ENCODE data around the gene FBN2.
"Not testable (repeated sequence)": the region's sequence is repeated elsewhere in the genome, so short reads cannot be mapped to it uniquely, and the experiment has no call there.

FBN2 gene

DNA sequence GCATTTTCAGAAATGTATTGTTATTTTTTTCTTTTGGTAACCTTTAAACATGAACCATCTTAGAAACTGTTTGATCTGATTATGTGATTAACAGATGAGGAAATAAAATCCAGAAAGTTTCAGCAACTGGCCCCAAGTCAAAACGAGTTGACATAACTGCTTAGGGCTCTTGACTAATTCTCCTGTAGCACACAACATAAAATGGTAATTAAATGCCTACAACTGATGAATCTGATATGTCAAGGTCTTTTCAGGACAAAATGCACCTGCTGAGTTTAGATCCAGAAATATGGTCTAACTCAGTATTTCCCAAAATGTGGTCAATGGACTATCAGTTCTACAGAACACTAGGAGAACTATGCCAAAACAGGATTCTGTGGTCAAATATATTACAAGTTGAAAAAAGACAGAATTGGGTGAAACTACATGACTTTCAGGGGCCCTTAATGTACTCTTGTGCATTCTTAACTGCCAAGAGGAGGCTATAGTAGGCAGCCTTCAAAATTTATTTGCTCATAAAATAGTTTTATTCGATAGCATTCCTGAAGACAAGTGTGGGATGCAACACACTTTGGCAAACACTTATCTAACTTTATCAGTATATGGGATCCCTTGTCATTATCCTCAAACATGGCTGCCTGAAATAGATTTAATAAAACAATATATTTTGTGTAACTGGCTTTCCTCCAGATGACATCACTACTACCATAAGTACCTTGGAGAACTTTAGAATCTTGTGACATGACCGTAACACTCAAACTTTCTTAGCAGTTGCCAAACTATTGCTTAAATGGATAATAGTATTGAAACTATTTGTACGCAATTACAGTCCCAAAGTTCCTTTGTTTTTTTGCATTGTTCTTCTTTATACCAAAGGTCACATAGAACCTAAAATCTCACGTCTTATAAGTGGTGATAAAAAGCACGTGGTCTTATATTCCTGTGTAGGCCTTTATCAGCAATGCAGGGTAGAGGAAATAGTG, 59.4 kb downstream of the FBN2 start:
- H3K9me3 Mint-ChIP-seq, result no peaks in the 10 kb centered on the region

DNA sequence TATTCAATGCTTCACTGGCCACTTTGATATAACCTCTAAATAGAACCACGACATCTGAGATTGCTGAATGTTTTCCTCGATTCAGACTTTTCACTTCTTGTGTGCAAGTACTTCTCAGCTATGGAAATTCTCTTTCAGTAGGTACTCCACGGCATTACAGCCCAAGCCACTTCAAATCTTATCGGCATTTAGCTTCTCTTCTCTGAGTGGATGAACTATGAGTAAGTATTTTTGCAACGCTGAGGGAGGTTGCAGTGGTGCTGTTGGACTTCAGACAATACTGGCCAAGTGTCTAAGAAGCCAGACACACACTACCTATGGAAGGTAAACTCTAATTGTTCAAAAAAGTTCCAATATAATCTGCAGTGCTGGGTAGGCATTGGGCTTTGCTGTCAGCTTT, 60.1 kb downstream of the FBN2 start:
- Mint-ChIP-seq H3K36me3 (ENCODE audit: low read depth) (no peaks in the 10 kb centered on the region), H3K4me1 (ENCODE audit: low read depth) (no peaks in the 10 kb centered on the region), H3K9me3 (peaks cover 3% of the 10 kb centered on the region), H3K4me3 (no peak overlapping the region), H3K27ac (no peak overlapping the region), H3K27me3 (no peaks in the 10 kb centered on the region)
- no peak for DNase-seq

More for the DNA sequence above, 59.4 kb downstream of the FBN2 start:
- H3K4me3 Mint-ChIP-seq, result no peak overlapping the region
- DNase-seq, result no peak
- H3K27ac Mint-ChIP-seq, result no peak overlapping the region
- no peaks in the 10 kb centered on the region for H3K36me3 Mint-ChIP-seq (ENCODE audit: low read depth)
- H3K4me1 Mint-ChIP-seq (ENCODE audit: low read depth), result no peaks in the 10 kb centered on the region
- H3K27me3 Mint-ChIP-seq, result no peaks in the 10 kb centered on the region

DNA sequence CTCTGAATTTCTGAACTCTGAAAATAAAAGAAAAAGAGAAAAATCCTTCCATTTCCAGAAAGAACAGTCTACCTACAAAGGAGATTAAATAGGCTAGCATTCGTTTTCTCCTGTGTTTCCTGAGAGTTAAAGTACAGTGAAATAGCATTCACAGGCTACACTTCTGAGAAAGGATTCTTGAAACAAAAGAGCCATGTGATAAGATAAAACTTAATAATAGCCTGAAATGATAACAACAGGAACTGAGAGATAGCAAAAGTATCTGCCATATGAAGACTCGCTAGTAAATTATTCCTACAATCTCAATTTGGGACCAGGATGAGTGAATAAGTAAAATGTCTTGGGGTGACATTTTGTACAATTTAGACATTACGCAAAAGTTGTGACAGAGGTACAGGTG, 62.4 kb downstream of the FBN2 start:
- peaks cover 3% of the 10 kb centered on the region for H3K9me3 Mint-ChIP-seq
- H3K36me3 Mint-ChIP-seq (ENCODE audit: low read depth), result no peaks in the 10 kb centered on the region
- H3K4me1 Mint-ChIP-seq (ENCODE audit: low read depth), result no peaks in the 10 kb centered on the region
- H3K27ac Mint-ChIP-seq, result no peak overlapping the region
- no peaks in the 10 kb centered on the region for H3K27me3 Mint-ChIP-seq
- no peak for DNase-seq
- H3K4me3 Mint-ChIP-seq, result no peak overlapping the region

DNA sequence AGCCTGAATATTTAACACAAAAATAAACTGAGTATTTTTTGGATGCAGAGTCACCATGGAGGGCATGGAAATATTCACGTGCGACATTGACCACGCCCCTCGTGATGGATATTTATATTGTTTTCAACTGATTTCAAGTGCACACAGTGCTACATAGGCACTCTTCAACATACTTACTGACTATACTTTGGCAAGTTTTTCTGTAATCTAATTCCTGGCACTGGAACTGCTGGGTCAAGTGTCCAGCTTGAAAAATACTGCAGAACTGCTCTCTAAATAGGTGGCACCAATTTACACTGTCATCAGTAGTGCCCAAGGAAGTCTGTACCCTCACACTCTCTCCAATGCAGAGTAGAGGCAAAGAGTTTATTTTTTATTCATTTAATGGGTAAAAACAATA, 65.1 kb downstream of the FBN2 start:
- H3K9me3 Mint-ChIP-seq, result peaks cover 3% of the 10 kb centered on the region
- H3K36me3 Mint-ChIP-seq (ENCODE audit: low read depth), result no peaks in the 10 kb centered on the region
- no peak for DNase-seq
- no peaks in the 10 kb centered on the region for H3K4me1 Mint-ChIP-seq (ENCODE audit: low read depth)
- H3K27ac Mint-ChIP-seq, result no peak overlapping the region
- no peak overlapping the region for H3K4me3 Mint-ChIP-seq
- H3K27me3 Mint-ChIP-seq, result no peaks in the 10 kb centered on the region

GRCh38 chr5:128472036-128472435, 66.0 kb downstream of the FBN2 start:
- no peak overlapping the region for H3K27ac Mint-ChIP-seq
- H3K9me3 Mint-ChIP-seq, result peaks cover 3% of the 10 kb centered on the region
- H3K4me1 Mint-ChIP-seq (ENCODE audit: low read depth), result no peaks in the 10 kb centered on the region
- no peaks in the 10 kb centered on the region for H3K27me3 Mint-ChIP-seq
- DNase-seq, result no peak
- H3K4me3 Mint-ChIP-seq, result no peak overlapping the region
- H3K36me3 Mint-ChIP-seq (ENCODE audit: low read depth), result no peaks in the 10 kb centered on the region

DNA sequence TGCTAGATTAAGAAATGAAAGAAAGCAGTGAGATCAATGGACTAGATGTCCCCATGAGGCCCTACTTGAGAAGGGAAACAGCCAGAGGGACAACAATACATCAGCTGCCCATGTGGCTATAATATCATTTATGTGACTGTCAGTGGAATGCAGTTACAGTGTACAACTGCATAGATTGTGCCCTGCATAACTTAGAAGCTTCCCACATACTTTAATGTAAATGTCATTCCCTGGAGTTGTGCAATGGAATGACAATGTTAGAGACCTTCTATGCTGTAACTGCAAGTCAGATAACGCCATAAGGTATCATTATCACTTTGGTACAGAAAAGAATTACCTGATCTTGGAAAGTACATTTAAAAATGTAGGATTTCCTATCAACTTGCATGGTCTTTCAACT, 67.4 kb downstream of the FBN2 start:
- H3K36me3 Mint-ChIP-seq (ENCODE audit: low read depth), result no peaks in the 10 kb centered on the region
- no peak overlapping the region for H3K27ac Mint-ChIP-seq
- DNase-seq, result no peak
- H3K4me1 Mint-ChIP-seq (ENCODE audit: low read depth), result no peaks in the 10 kb centered on the region
- H3K27me3 Mint-ChIP-seq, result no peaks in the 10 kb centered on the region
- H3K9me3 Mint-ChIP-seq, result peaks cover 3% of the 10 kb centered on the region
- H3K4me3 Mint-ChIP-seq, result no peak overlapping the region

GRCh38 chr5:128469912-128470311, 68.1 kb downstream of the FBN2 start:
- Mint-ChIP-seq H3K36me3 (ENCODE audit: low read depth) (no peaks in the 10 kb centered on the region), H3K4me1 (ENCODE audit: low read depth) (no peaks in the 10 kb centered on the region), H3K27ac (no peak overlapping the region), H3K4me3 (no peak overlapping the region), H3K9me3 (peaks cover 3% of the 10 kb centered on the region), H3K27me3 (no peaks in the 10 kb centered on the region)
- DNase-seq, result no peak

- no peaks in the 10 kb centered on the region for H3K27me3 Mint-ChIP-seq
- no peaks in the 10 kb centered on the region for H3K36me3 Mint-ChIP-seq (ENCODE audit: low read depth)
- no peaks in the 10 kb centered on the region for H3K4me1 Mint-ChIP-seq (ENCODE audit: low read depth)
- no peak for DNase-seq
- H3K9me3 Mint-ChIP-seq, result no peaks in the 10 kb centered on the region
- H3K27ac Mint-ChIP-seq, result no peak overlapping the region
- H3K4me3 Mint-ChIP-seq, result no peak overlapping the region
Measured at GRCh38 chr5:128466980-128467379, 71.1 kb downstream of the FBN2 start.

- H3K9me3 Mint-ChIP-seq, result no peaks in the 10 kb centered on the region
Measured at GRCh38 chr5:128466554-128466953, 71.5 kb downstream of the FBN2 start.

GRCh38 chr5:128464596-128464995, 73.4 kb downstream of the FBN2 start:
- Mint-ChIP-seq H3K27me3 (no peaks in the 10 kb centered on the region), H3K4me3 (no peak overlapping the region), H3K36me3 (ENCODE audit: low read depth) (no peaks in the 10 kb centered on the region), H3K9me3 (peaks cover 4% of the 10 kb centered on the region), H3K4me1 (ENCODE audit: low read depth) (no peaks in the 10 kb centered on the region), H3K27ac (no peak overlapping the region)
- DNase-seq, result no peak

More at GRCh38 chr5:128466554-128466953, 71.5 kb downstream of the FBN2 start:
- no peaks in the 10 kb centered on the region for H3K4me1 Mint-ChIP-seq (ENCODE audit: low read depth)
- no peaks in the 10 kb centered on the region for H3K27me3 Mint-ChIP-seq
- no peak for DNase-seq
- H3K36me3 Mint-ChIP-seq (ENCODE audit: low read depth), result no peaks in the 10 kb centered on the region
- no peak overlapping the region for H3K4me3 Mint-ChIP-seq
- H3K27ac Mint-ChIP-seq, result no peak overlapping the region

- H3K27me3 Mint-ChIP-seq, result no peaks in the 10 kb centered on the region
- no peak for DNase-seq
- H3K4me1 Mint-ChIP-seq (ENCODE audit: low read depth), result no peaks in the 10 kb centered on the region
- no peak overlapping the region for H3K4me3 Mint-ChIP-seq
- no peak overlapping the region for H3K27ac Mint-ChIP-seq
- H3K9me3 Mint-ChIP-seq, result peaks cover 11% of the 10 kb centered on the region
- H3K36me3 Mint-ChIP-seq (ENCODE audit: low read depth), result no peaks in the 10 kb centered on the region
Measured at GRCh38 chr5:128462330-128462729, 75.7 kb downstream of the FBN2 start.

- H3K4me1 Mint-ChIP-seq (ENCODE audit: low read depth); H3K27me3 Mint-ChIP-seq; DNase-seq; H3K36me3 Mint-ChIP-seq (ENCODE audit: low read depth); H3K4me3 Mint-ChIP-seq; H3K27ac Mint-ChIP-seq: not testable (repeated sequence)
- H3K9me3 Mint-ChIP-seq, result peaks cover 15% of the 10 kb centered on the region
Measured at GRCh38 chr5:128457147-128457915, 80.7 kb downstream of the FBN2 start.

GRCh38 chr5:128455841-128456361, 82.1 kb downstream of the FBN2 start:
- Mint-ChIP-seq H3K27ac (no peak overlapping the region), H3K27me3 (no peaks in the 10 kb centered on the region), H3K4me3 (no peak overlapping the region), H3K4me1 (ENCODE audit: low read depth) (no peaks in the 10 kb centered on the region), H3K36me3 (ENCODE audit: low read depth) (no peaks in the 10 kb centered on the region), H3K9me3 (peaks cover 17% of the 10 kb centered on the region)
- DNase-seq, result no peak

- no peak for DNase-seq
- Mint-ChIP-seq H3K36me3 (ENCODE audit: low read depth) (no peaks in the 10 kb centered on the region), H3K27ac (no peak overlapping the region), H3K9me3 (peaks cover 14% of the 10 kb centered on the region), H3K4me3 (no peak overlapping the region), H3K4me1 (ENCODE audit: low read depth) (no peaks in the 10 kb centered on the region), H3K27me3 (no peaks in the 10 kb centered on the region)
Measured at GRCh38 chr5:128453121-128453520, 84.9 kb downstream of the FBN2 start.

DNA sequence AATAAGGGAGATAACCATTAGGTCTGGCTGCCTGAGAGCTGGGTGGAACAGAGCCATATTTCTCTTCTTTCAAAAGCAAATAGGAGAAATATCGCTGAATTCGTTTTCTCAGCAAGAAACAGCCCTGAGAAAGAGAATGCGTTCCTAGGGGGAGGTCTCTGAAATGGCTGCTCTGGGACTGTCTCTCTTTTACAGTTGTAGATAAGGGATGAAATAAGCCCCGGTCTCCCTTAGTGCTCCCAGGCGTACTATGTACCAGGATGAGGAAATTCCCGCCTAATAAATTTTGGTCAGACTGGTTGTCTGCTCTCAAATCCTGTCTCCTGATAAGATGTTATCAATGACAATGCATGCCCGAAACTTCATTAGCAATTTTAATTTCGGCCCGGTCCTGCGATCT, 90.8 kb downstream of the FBN2 start:
- not testable (repeated sequence) for DNase-seq; H3K27ac Mint-ChIP-seq; H3K27me3 Mint-ChIP-seq; H3K4me1 Mint-ChIP-seq (ENCODE audit: low read depth); H3K36me3 Mint-ChIP-seq (ENCODE audit: low read depth); H3K4me3 Mint-ChIP-seq
- peaks cover 22% of the 10 kb centered on the region for H3K9me3 Mint-ChIP-seq
